ENCODE data around the gene SLC23A2. TPM values are rescaled to one million over a fixed set of nuclear protein-coding genes. Genes with fewer than 3 reads are reported as not detected.
A peak's percentile ranks its signal among the peaks of the same experiment; 100 is the strongest.

The SLC23A2 gene
- total and polyA plus RNA-seq, 8 donors: 4.3 to 12.9 (median 8.8) TPM

GRCh38 chr20:4828830-4829513 lies 172.3 kb downstream of the SLC23A2 start:
- H3K36me3 ChIP-seq: no peaks in the 10 kb centered on the region
- no peaks in the 10 kb centered on the region for H3K4me1 ChIP-seq
- FAIRE-seq (no peak), DNase-seq (no peak), ATAC-seq (peak in 3 of 4 donors; percentile 26 to 69 (median 54))
- TF ChIP-seq CTCF (IDR thresholded peaks at IDR 0.05): no peak
- H3K27me3 ChIP-seq: no peaks in the 10 kb centered on the region
- peak overlapping the region in 1 of 4 donors; percentile 47 for H3K27ac ChIP-seq
- intact Hi-C loops (cut with DNase I): no loop called here
- 77 to 79% methylated on average over 14 of the region's 14 CpGs for WGBS, 2 donors
- no peaks in the 10 kb centered on the region for H3K9me3 ChIP-seq
- H3K4me3 ChIP-seq: no peak overlapping the region

GRCh38 chr20:4821590-4821989 lies 179.7 kb downstream of the SLC23A2 start:
- Histone ChIP-seq H3K4me3 (peak overlapping the region in 1 of 4 donors; percentile 74), H3K27me3 (no peaks in the 10 kb centered on the region), H3K9me3 (no peaks in the 10 kb centered on the region), H3K36me3 (no peaks in the 10 kb centered on the region), H3K27ac (no peak overlapping the region), H3K4me1 (peaks cover 5 to 7% (median 5%) of the 10 kb centered on the region in 3 donors)
- intact Hi-C loops (cut with DNase I): no loop called here
- ATAC-seq (no peak), FAIRE-seq (no peak), DNase-seq (no peak)
- no peak for TF ChIP-seq CTCF (IDR thresholded peaks at IDR 0.05)
- 84 to 88% methylated on average over 5 of the region's 5 CpGs for WGBS, 2 donors

- ATAC-seq: no peak
- no peak overlapping the region for H3K27ac ChIP-seq
- no peaks in the 10 kb centered on the region for H3K36me3 ChIP-seq
- no peak for TF ChIP-seq CTCF (IDR thresholded peaks at IDR 0.05)
- DNase-seq: no peak
- peak overlapping the region in 1 of 4 donors; percentile 74 for H3K4me3 ChIP-seq
- WGBS, 2 donors: 78 to 87% methylated on average over 14 of the region's 14 CpGs
- no peaks in the 10 kb centered on the region for H3K9me3 ChIP-seq
- FAIRE-seq: no peak
- H3K4me1 ChIP-seq: peaks cover 5 to 7% (median 5%) of the 10 kb centered on the region in 3 donors
- no peaks in the 10 kb centered on the region for H3K27me3 ChIP-seq
- intact Hi-C loops (cut with DNase I): no loop called here
Observed at GRCh38 chr20:4820806-4821518, 180.3 kb downstream of the SLC23A2 start.

- peaks cover 5 to 7% (median 5%) of the 10 kb centered on the region in 3 donors for H3K4me1 ChIP-seq
- no peak for TF ChIP-seq CTCF (IDR thresholded peaks at IDR 0.05)
- H3K27me3 ChIP-seq: no peaks in the 10 kb centered on the region
- no peaks in the 10 kb centered on the region for H3K36me3 ChIP-seq
- no peak overlapping the region for H3K4me3 ChIP-seq
- H3K9me3 ChIP-seq: no peaks in the 10 kb centered on the region
- ATAC-seq (no peak), FAIRE-seq (no peak), DNase-seq (no peak)
- WGBS, 2 donors: 90 to 93% methylated on average over 4 of the region's 4 CpGs
- intact Hi-C loops (cut with DNase I): no loop called here
- no peak overlapping the region for H3K27ac ChIP-seq
Observed at GRCh38 chr20:4819901-4820300, 181.4 kb downstream of the SLC23A2 start.

- FAIRE-seq: no peak
- 34 to 43% methylated on average over 3 of the region's 3 CpGs for WGBS, 2 donors
- no peak for DNase-seq
- no peak for TF ChIP-seq CTCF (IDR thresholded peaks at IDR 0.05)
- ATAC-seq: no peak
- Histone ChIP-seq H3K36me3 (no peaks in the 10 kb centered on the region), H3K9me3 (no peaks in the 10 kb centered on the region), H3K27me3 (no peaks in the 10 kb centered on the region), H3K27ac (no peak overlapping the region), H3K4me1 (peaks cover 0 to under 1% (median 0%) of the 10 kb centered on the region in 3 donors), H3K4me3 (no peak overlapping the region)
- intact Hi-C loops (cut with DNase I): no loop called here
Observed at GRCh38 chr20:4817230-4817671, 184.1 kb downstream of the SLC23A2 start.
